ENCODE data around the gene TCP10L. TPM values are rescaled to one million over a fixed set of nuclear protein-coding genes. Genes with fewer than 3 reads are reported as not detected.

TCP10L gene
- total RNA-seq, 2 experiments from 2014 or later: 0.34 to 0.41 TPM

GRCh38 chr21:32602099-32602498 lies 16.8 kb upstream of the TCP10L start:
- ATAC-seq (ENCODE audit: poor library complexity) (no peak), DNase-seq (no peak)
- peaks cover 73% of the 10 kb centered on the region for H3K36me3 Mint-ChIP-seq (ENCODE audit: low read depth)
- ChIA-PET POLR2A (no interaction called here), CTCF (interaction anchor here (1.1 to 1.8 kb wide), 3 partner anchors 10 to 206 kb away, joined by 3 to 9 read pairs (median 3); partner anchors contain the start of gene CFAP298)
- H3K27me3 Mint-ChIP-seq: no peaks in the 10 kb centered on the region
- intact Hi-C loops (cut with DNase I, micrococcal nuclease): no loop called here
- H3K27ac Mint-ChIP-seq: no peak overlapping the region
- Histone ChIP-seq H3K36me3 (ENCODE audit: insufficient read depth, low read length) (peaks cover 59% of the 10 kb centered on the region), H3K4me3 (ENCODE audit: low read length) (no peak overlapping the region), H3K27me3 (ENCODE audit: control insufficient read depth in 1 of 2, insufficient read depth in 2 of 2, low read length in 2 of 2) (no peaks in the 10 kb centered on the region), H3K27ac (ENCODE audit: low read depth in 1 of 2, low read length in 2 of 2) (no peak overlapping the region), H3K4me1 (ENCODE audit: insufficient read depth, low read length) (no peaks in the 10 kb centered on the region), H3K9me3 (ENCODE audit: control insufficient read depth in 1 of 2, insufficient read depth in 1 of 2, low read length in 2 of 2) (no peaks in the 10 kb centered on the region)
- no peaks in the 10 kb centered on the region for H3K9me3 Mint-ChIP-seq
- no peak for TF ChIP-seq CTCF (IDR thresholded peaks at IDR 0.05)
- H3K4me1 Mint-ChIP-seq (ENCODE audit: low read depth): no peaks in the 10 kb centered on the region
- H3K4me3 Mint-ChIP-seq: no peak overlapping the region

- H3K36me3 ChIP-seq (ENCODE audit: insufficient read depth, low read length): peaks cover 36% of the 10 kb centered on the region
- Mint-ChIP-seq H3K27me3 (no peaks in the 10 kb centered on the region), H3K27ac (no peak overlapping the region)
These were observed 14.2 kb upstream of the TCP10L start for GRCh38 chr21:32599526-32599925.

GRCh38 chr21:32599091-32599490 lies 13.8 kb upstream of the TCP10L start:
- Mint-ChIP-seq H3K4me3 (no peak overlapping the region), H3K27ac (no peak overlapping the region), H3K4me1 (ENCODE audit: low read depth) (no peaks in the 10 kb centered on the region), H3K36me3 (ENCODE audit: low read depth) (peaks cover 43% of the 10 kb centered on the region), H3K9me3 (no peaks in the 10 kb centered on the region), H3K27me3 (no peaks in the 10 kb centered on the region)
- POLR2A ChIA-PET: interaction anchor here (3.1 kb wide), 1 partner anchor 13 kb away, joined by 19 read pairs; the partner anchor contains the start of gene CFAP298
- CTCF ChIA-PET: interaction anchor here (0.7 to 2.5 kb wide), 4 partner anchors 30 to 813 kb away, joined by 3 to 19 read pairs (median 4); partner anchors contain the start of gene EVA1C
- Histone ChIP-seq H3K4me1 (ENCODE audit: insufficient read depth, low read length) (no peaks in the 10 kb centered on the region), H3K4me3 (ENCODE audit: low read length) (no peak overlapping the region), H3K27ac (ENCODE audit: low read depth in 1 of 2, low read length in 2 of 2) (no peak overlapping the region), H3K9me3 (ENCODE audit: control insufficient read depth in 1 of 2, insufficient read depth in 1 of 2, low read length in 2 of 2) (no peaks in the 10 kb centered on the region), H3K27me3 (ENCODE audit: control insufficient read depth in 1 of 2, insufficient read depth in 2 of 2, low read length in 2 of 2) (no peaks in the 10 kb centered on the region), H3K36me3 (ENCODE audit: insufficient read depth, low read length) (peaks cover 32% of the 10 kb centered on the region)
- ATAC-seq (ENCODE audit: poor library complexity): no peak
- no peak for DNase-seq
- intact Hi-C loops (cut with DNase I, micrococcal nuclease): loop anchor here in 1 of 2 experiments (5.0 kb wide), 1 partner anchor 812 kb away; no protein-coding TSS in a partner anchor
- TF ChIP-seq CTCF (IDR thresholded peaks at IDR 0.05): no peak

More at GRCh38 chr21:32599526-32599925, 14.2 kb upstream of the TCP10L start:
- ChIA-PET CTCF (interaction anchor here (1.1 to 2.5 kb wide), 3 partner anchors 30 to 813 kb away, joined by 3 to 19 read pairs (median 4); partner anchors contain the start of gene EVA1C), POLR2A (interaction anchor here (3.1 kb wide), 1 partner anchor 12 kb away, joined by 19 read pairs; the partner anchor contains the start of gene CFAP298)
- H3K27ac ChIP-seq (ENCODE audit: low read depth in 1 of 2, low read length in 2 of 2): no peak overlapping the region
- no peaks in the 10 kb centered on the region for H3K9me3 ChIP-seq (ENCODE audit: control insufficient read depth in 1 of 2, insufficient read depth in 1 of 2, low read length in 2 of 2)
- intact Hi-C loops (cut with DNase I, micrococcal nuclease): loop anchor here in 1 of 2 experiments (5.0 kb wide), 1 partner anchor 812 kb away; no protein-coding TSS in a partner anchor
- Mint-ChIP-seq H3K4me3 (no peak overlapping the region), H3K4me1 (ENCODE audit: low read depth) (no peaks in the 10 kb centered on the region), H3K9me3 (no peaks in the 10 kb centered on the region), H3K36me3 (ENCODE audit: low read depth) (peaks cover 47% of the 10 kb centered on the region)
- no peak for TF ChIP-seq CTCF (IDR thresholded peaks at IDR 0.05)
- H3K27me3 ChIP-seq (ENCODE audit: control insufficient read depth in 1 of 2, insufficient read depth in 2 of 2, low read length in 2 of 2): no peaks in the 10 kb centered on the region
- DNase-seq: no peak
- no peaks in the 10 kb centered on the region for H3K4me1 ChIP-seq (ENCODE audit: insufficient read depth, low read length)
- ATAC-seq (ENCODE audit: poor library complexity): no peak
- no peak overlapping the region for H3K4me3 ChIP-seq (ENCODE audit: low read length)

All from CD4-positive, alpha-beta T cell (primary cell).